ENCODE results near the gene OGDHL.

OGDHL gene

GRCh38 chr10:49749556-49750491 lies 12.3 kb downstream of the OGDHL start:
- no peak for TF ChIP-seq POLR2A (IDR thresholded peaks at IDR 0.05; ENCODE audit: low read length)
- TF ChIP-seq GATA1 (IDR thresholded peaks at IDR 0.05; ENCODE audit: low read depth, low read length) = no peak
- no peak for DNase-seq

- no peak for DNase-seq
- TF ChIP-seq POLR2A (IDR thresholded peaks at IDR 0.05; ENCODE audit: low read length) (no peak), GATA1 (IDR thresholded peaks at IDR 0.05; ENCODE audit: low read depth, low read length) (no peak)
Observed at GRCh38 chr10:49749144-49749543, 13.0 kb downstream of the OGDHL start.

GRCh38 chr10:49748006-49748405 lies 14.1 kb downstream of the OGDHL start:
- no peak for TF ChIP-seq POLR2A (IDR thresholded peaks at IDR 0.05; ENCODE audit: low read length)
- TF ChIP-seq GATA1 (IDR thresholded peaks at IDR 0.05; ENCODE audit: low read depth, low read length) = no peak
- DNase-seq = no peak

- TF ChIP-seq POLR2A (IDR thresholded peaks at IDR 0.05; ENCODE audit: low read length) (no peak), GATA1 (IDR thresholded peaks at IDR 0.05; ENCODE audit: low read depth, low read length) (no peak)
Observed at GRCh38 chr10:49747303-49747646, 14.8 kb downstream of the OGDHL start.

GRCh38 chr10:49746626-49747302 lies 15.4 kb downstream of the OGDHL start:
- DNase-seq = no peak
- TF ChIP-seq GATA1 (IDR thresholded peaks at IDR 0.05; ENCODE audit: low read depth, low read length) = no peak
- no peak for TF ChIP-seq POLR2A (IDR thresholded peaks at IDR 0.05; ENCODE audit: low read length)

More at GRCh38 chr10:49747303-49747646, 14.8 kb downstream of the OGDHL start:
- DNase-seq = no peak

- no peak for DNase-seq
- TF ChIP-seq POLR2A (IDR thresholded peaks at IDR 0.05; ENCODE audit: low read length) = no peak
- no peak for TF ChIP-seq GATA1 (IDR thresholded peaks at IDR 0.05; ENCODE audit: low read depth, low read length)
Observed at GRCh38 chr10:49745756-49746155, 16.4 kb downstream of the OGDHL start.

GRCh38 chr10:49744924-49745605 lies 17.1 kb downstream of the OGDHL start:
- no peak for TF ChIP-seq GATA1 (IDR thresholded peaks at IDR 0.05; ENCODE audit: low read depth, low read length)
- TF ChIP-seq POLR2A (IDR thresholded peaks at IDR 0.05; ENCODE audit: low read length) = no peak
- no peak for DNase-seq

GRCh38 chr10:49744091-49744685 lies 17.9 kb downstream of the OGDHL start:
- no peak for DNase-seq
- no peak for TF ChIP-seq GATA1 (IDR thresholded peaks at IDR 0.05; ENCODE audit: low read depth, low read length)
- no peak for TF ChIP-seq POLR2A (IDR thresholded peaks at IDR 0.05; ENCODE audit: low read length)

GRCh38 chr10:49743464-49744075 lies 18.6 kb downstream of the OGDHL start:
- TF ChIP-seq GATA1 (IDR thresholded peaks at IDR 0.05; ENCODE audit: low read depth, low read length) (no peak), POLR2A (IDR thresholded peaks at IDR 0.05; ENCODE audit: low read length) (no peak)

GRCh38 chr10:49742683-49743463 lies 19.2 kb downstream of the OGDHL start:
- no peak for DNase-seq
- TF ChIP-seq GATA1 (IDR thresholded peaks at IDR 0.05; ENCODE audit: low read depth, low read length) (no peak), POLR2A (IDR thresholded peaks at IDR 0.05; ENCODE audit: low read length) (no peak)

More at GRCh38 chr10:49743464-49744075, 18.6 kb downstream of the OGDHL start:
- no peak for DNase-seq

GRCh38 chr10:49741108-49741995 lies 20.8 kb downstream of the OGDHL start:
- TF ChIP-seq POLR2A (IDR thresholded peaks at IDR 0.05; ENCODE audit: low read length) (no peak), GATA1 (IDR thresholded peaks at IDR 0.05; ENCODE audit: low read depth, low read length) (no peak)
- peak; percentile 17 to 39 for DNase-seq
